ENCODE results near the gene PLG.
"Not testable (repeated sequence)": the region's sequence is repeated elsewhere in the genome, so short reads cannot be mapped to it uniquely, and the experiment has no call there.

PLG gene

GRCh38 chr6:160802049-160802448 lies 100.0 kb downstream of the PLG start:
- peaks cover 10% of the 10 kb centered on the region for H3K27me3 Mint-ChIP-seq
- not testable (repeated sequence) for H3K4me3 Mint-ChIP-seq, H3K4me1 Mint-ChIP-seq, H3K36me3 Mint-ChIP-seq, ATAC-seq, H3K9me3 Mint-ChIP-seq, H3K27ac Mint-ChIP-seq
